IPS-18c (cell line): Measurements from ENCODE around the gene WDR83.
"Not testable (repeated sequence)": the region's sequence is repeated elsewhere in the genome, so short reads cannot be mapped to it uniquely, and the experiment has no call there.

Experiments
- H3K4me3 ChIP-seq: 2 replicates; pipeline ENCODE4 v1.7.0; 2013; ENCODE audit warnings: low read depth, mild to moderate bottlenecking, low read length, moderate library complexity; ENCODE audit not compliant: insufficient read depth
- H3K9me3 ChIP-seq: one replicate; pipeline ENCODE4 v1.6.1; 2013; ENCODE audit warnings: mild to moderate bottlenecking, low read length, moderate library complexity; ENCODE audit not compliant: control insufficient read depth, insufficient read depth

WDR83 gene

GRCh38 chr19:12666265-12667048 is at the start of gene WDR83, which contains the start of gene MAN2B1:
Gene WDR83, plus strand, starts transcription at chr19:12666807. Its CDS starts 2,984 bp downstream, at chr19:12669791.
Gene MAN2B1, minus strand, starts transcription at chr19:12666742. Its CDS starts 41 bp downstream, at chr19:12666701.
- H3K4me3 ChIP-seq: peak within 1 kb of the TSS; percentile 80
- H3K9me3 ChIP-seq: peaks cover 2% of the 10 kb centered on the region

- no peak overlapping the region for H3K4me3 ChIP-seq
- H3K9me3 ChIP-seq: no peaks in the 10 kb centered on the region
These were observed 49.0 kb upstream of the WDR83 start for GRCh38 chr19:12617646-12618045.

- H3K9me3 ChIP-seq, H3K4me3 ChIP-seq: not testable (repeated sequence)
These were observed 45.2 kb upstream of the WDR83 start for GRCh38 chr19:12621253-12622024.

- no peak overlapping the region for H3K4me3 ChIP-seq
- peaks cover 16% of the 10 kb centered on the region for H3K9me3 ChIP-seq
These were observed 43.1 kb upstream of the WDR83 start for GRCh38 chr19:12623361-12624031.

GRCh38 chr19:12626958-12627357 is 39.6 kb upstream of the WDR83 start:
- Histone ChIP-seq H3K4me3 (no peak overlapping the region; the same call in 1 of the 2 replicates), H3K9me3 (peaks cover 19% of the 10 kb centered on the region)

GRCh38 chr19:12628040-12629022 is 38.3 kb upstream of the WDR83 start:
- peaks cover 19% of the 10 kb centered on the region for H3K9me3 ChIP-seq

GRCh38 chr19:12629215-12629614 is 37.4 kb upstream of the WDR83 start:
- no peak overlapping the region for H3K4me3 ChIP-seq

More at GRCh38 chr19:12628040-12629022, 38.3 kb upstream of the WDR83 start:
- no peak overlapping the region for H3K4me3 ChIP-seq

GRCh38 chr19:12636631-12637030 is 30.0 kb upstream of the WDR83 start:
- Histone ChIP-seq H3K4me3 (no peak overlapping the region), H3K9me3 (no peaks in the 10 kb centered on the region)

More at GRCh38 chr19:12629215-12629614, 37.4 kb upstream of the WDR83 start:
- H3K9me3 ChIP-seq: peaks cover 19% of the 10 kb centered on the region

- no peaks in the 10 kb centered on the region for H3K9me3 ChIP-seq
- no peak overlapping the region for H3K4me3 ChIP-seq
These were observed 27.9 kb upstream of the WDR83 start for GRCh38 chr19:12638611-12639182.

GRCh38 chr19:12639901-12640613 is 26.6 kb upstream of the WDR83 start:
- H3K9me3 ChIP-seq: no peaks in the 10 kb centered on the region
- 0 out of 2 replicates have a peak overlapping the region, but pooled peaks have one; percentile 34 for H3K4me3 ChIP-seq

GRCh38 chr19:12641456-12641855 is 25.2 kb upstream of the WDR83 start:
- Histone ChIP-seq H3K4me3 (no peak overlapping the region), H3K9me3 (no peaks in the 10 kb centered on the region)

GRCh38 chr19:12642506-12642905 is 24.1 kb upstream of the WDR83 start:
- Histone ChIP-seq H3K9me3 (no peaks in the 10 kb centered on the region), H3K4me3 (no peak overlapping the region)

- H3K4me3 ChIP-seq: not testable (repeated sequence)
These were observed 22.9 kb upstream of the WDR83 start for GRCh38 chr19:12643716-12644115.

GRCh38 chr19:12646551-12646950 is 20.1 kb upstream of the WDR83 start:
- Histone ChIP-seq H3K4me3 (no peak overlapping the region), H3K9me3 (no peaks in the 10 kb centered on the region)

More at GRCh38 chr19:12643716-12644115, 22.9 kb upstream of the WDR83 start:
- not testable (repeated sequence) for H3K9me3 ChIP-seq

- H3K9me3 ChIP-seq: no peaks in the 10 kb centered on the region
- no peak overlapping the region for H3K4me3 ChIP-seq
These were observed 19.6 kb upstream of the WDR83 start for GRCh38 chr19:12647047-12647446.
